ENCODE measurements around the gene FICD.

FICD gene

GRCh38 chr12:108567406-108568337 is 52.6 kb downstream of the FICD start:
- no peak for DNase-seq

DNA sequence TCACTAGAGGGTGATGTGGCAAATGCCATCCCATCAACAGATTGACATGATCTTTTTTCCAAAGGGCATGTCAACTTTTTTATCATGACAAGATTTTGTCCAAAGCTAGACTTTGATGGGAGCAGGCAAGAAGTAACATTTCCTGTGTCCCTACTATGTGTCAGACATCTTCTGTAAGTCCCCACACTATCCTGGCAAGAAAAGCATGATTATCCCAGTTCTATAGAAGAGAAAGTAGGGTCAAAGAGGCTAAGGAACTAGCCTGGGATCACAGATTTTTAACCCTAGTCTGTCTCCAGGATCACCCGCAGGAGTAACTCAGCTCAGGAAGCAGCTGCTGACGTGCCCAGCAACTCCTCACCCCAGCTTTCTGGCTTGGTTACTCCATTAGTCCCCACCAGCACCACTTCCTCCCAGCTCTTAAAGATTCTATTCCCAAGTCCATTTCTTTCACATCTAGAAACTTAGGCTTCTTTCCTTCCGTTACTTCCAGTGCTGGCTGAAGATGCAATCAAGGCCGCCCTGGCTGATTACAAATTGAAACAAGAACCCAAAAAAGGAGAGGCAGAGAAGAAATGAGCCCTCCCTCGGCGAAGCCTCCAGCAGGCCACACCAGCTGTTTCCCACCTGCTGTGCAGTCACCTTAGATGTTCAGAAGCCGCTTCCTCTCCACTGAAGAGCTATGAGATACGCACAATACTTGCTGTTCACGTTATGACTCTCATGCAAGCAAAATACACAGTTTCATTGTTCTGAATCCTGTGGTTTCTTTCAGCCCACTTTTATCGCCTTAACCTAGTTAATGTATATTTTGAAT is 53.5 kb downstream of the FICD start:
- DNase-seq: peak in 1 of 2 experiments; percentile 7
